ENCODE measurements around the gene SLC8A2.
A peak's percentile ranks its signal among the peaks of the same experiment; 100 is the strongest.
"Not testable (repeated sequence)": the region's sequence is repeated elsewhere in the genome, so short reads cannot be mapped to it uniquely, and the experiment has no call there.

SLC8A2 gene

DNA sequence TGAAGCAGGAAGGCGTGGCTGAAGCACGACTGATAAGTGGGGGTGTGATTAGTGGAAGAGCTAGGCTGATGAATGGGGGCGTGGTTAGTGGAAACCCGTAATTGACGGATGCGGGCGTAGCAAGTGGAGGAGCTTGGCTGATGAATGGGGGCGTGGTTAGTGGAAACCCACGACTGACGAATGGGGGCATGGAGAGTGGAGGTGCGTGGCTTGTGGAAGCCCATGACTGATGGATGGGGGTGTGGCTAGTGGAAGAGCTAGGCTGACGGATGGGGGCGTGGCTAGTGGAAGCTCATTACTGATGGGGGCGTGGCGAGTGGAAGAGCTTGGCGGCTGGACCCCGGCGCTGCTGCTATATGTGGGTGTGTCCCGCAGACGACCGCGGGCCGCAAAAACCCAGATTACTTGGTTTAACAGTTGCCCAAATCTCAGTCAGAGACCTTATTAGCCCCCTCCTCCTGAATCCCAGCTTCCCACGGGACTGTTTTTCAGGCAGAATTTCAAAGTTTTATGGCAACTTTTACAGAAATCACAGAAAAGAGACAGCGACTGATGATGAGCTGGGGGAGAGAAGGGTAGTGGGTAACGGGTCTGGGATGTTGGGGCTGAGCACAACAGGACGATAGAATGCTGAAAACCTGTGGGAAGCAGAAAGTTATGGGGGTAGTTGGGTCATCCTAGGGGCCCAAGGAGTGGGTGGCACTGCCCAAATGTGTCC lies 43.4 kb downstream of the SLC8A2 start:
- DNase-seq: peak; percentile 96

DNA sequence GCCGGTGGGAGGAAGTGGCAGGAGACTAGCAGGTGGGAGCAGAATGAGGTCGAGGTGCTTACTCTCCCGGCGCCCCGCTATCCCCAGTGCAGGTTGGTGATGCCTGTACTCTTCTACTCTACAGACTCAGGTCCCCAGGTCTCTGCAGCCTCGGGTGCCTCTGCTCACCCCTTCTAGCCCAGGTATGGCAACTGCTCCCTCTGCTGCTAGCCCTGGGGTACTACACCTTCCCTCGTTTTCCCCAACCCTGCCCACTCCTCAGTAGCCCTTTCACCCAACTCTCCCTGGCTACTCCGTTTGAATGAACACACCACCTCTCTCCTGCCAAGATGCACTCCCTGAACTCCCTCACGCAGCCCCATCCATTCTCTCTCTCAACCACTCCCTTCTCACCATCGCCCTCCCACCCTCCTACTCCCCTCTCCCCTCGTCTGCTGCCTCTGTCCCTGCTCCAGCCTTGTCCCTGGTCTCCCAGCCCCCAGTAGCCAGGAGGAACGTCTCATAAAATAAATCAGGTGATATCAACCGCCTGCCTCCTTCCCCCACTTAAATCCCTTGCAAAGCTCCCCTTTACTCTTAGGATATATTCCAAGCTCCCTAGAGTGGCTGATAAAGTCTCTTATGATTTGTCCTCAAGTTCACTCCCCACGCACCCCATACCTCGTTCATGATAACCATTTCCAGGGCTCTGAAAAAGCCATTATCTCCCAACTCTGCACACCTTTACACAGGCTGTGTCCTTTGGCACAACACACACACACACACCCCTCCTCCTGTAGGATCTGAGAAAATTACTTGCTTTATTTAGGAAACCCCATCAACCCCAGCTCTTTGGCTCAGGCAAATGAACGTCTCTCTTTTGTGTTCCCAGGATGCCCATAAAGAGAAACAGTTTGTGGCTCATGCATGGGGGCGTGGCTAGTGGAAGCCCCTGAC lies 44.2 kb downstream of the SLC8A2 start:
- peak; percentile 79 for DNase-seq

DNA sequence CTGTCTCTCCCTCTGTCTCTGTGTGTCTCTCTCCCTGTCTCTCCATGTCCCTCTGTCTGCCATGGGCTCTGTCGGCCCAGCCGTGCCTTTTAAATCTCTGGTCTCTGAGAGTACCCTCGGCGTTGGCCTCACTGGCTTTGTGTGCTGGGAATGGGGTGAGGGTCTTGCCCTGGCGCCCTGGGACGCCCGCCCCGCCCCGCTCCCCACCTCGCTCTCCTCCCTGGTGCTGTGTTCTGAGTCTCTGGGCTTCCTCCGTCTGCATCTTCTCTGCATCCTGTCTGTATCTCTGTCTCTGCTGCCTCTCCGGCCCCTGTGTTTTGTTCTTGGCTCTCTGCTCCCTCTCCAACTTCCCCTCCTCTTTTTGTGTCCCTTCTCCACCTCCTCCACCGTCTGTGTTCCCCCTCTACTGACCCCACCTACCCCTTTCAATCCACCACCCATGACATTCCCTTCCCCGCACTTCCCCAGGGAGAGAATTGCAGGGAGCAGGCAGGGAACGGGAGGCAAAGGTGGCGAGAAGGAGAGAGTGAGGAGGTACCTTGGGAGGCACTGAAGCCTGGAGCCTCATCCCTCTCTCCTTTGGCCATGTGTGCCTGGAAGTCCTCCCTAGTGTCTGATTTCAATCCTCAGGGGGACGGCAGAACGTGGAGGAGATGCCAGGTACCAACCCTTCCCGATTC lies 48.4 kb downstream of the SLC8A2 start:
- DNase-seq: no peak

DNA sequence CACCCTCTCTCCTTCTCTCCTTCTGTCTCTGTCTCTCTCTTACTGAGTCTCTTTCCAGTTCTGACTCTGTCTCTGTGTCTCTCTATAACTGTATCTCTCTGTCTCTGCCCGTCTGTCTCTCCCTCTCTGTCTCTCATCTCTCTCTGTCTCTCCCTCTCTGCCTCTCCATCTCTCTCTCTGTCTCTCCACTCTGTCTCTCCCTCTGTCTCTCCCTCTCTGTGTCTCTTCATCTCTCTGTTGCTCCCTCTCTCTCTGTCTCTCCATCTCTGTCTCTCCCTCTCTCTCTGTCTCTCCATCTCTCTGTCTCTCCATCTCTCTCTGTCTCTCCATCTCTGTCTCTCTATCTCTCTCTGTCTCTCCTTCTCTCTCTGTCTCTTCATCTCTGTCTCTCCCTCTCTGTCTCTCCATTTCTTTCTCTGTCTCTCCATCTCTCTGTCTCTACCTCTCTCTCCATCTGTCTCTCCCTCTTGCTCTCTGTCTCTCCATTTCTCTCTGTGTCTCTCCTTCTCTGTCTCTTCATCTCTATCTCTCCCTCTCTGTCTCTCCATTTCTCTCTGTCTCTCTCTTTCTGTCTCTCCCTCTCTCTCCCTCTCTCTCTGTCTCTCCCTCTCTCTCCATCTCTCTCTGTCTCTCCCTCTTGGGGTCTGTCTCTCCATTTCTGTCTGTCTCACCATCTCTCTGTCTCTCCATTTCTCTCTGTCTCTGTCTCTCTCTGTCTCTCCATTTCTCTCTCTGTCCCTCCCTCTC lies 49.1 kb downstream of the SLC8A2 start:
- no peak for DNase-seq

DNA sequence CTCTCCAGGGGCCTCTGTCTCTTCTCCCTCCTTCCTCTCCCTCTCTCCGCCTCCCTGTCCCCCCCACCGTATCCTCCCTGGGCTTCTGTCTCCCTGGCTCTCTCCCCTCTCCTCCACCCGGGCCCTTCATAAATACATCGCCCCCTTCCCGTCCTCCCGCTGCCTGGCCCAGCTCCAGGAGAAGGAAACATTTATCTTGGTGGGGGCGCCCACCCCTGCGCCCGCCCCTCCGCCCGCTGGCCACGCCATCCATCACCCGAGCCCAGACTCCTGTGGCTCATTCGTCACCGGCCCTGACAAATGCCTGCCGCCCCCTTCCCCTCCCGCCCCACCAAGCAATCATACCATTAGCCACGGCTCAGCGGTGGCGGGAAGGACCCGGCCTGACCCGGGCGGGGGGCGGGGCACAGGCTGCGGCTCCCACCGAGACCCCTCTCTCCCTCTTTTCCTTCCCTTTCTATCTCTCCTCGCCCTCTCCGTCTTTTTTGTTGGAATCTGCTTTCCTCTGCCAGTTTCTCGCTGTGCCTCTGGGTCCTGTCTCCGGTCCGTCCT lies 49.8 kb downstream of the SLC8A2 start:
- DNase-seq: no peak

DNA sequence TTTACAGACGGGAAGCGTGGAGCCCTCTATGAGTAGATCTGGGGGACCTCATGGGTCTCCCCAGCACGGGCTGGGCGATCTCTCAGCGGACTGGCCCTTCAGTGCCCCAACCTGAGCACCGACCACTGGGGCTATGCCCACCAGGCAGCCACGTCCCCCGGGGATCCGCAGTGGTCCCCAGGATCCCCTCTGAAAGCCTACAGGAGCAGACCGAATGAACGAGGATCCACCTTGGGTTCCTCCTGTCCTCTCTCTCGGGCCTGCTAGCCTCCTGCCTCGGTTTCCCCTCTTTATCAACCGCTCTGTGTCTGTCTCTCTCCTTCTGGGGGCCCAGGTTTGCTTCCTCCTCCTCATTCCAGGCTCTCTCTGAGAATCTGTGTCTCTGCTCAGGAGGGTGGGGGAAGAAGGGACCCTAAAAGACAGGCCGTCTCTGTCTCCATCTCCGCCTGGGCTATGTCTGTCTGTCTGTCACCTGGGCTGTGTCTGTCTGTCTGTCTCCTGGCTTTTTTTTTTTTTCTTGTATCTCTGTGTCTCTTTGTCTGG lies 50.4 kb downstream of the SLC8A2 start:
- DNase-seq: no peak

- no peak for DNase-seq
Measured at GRCh38 chr19:47419789-47420188, 51.9 kb downstream of the SLC8A2 start.

GRCh38 chr19:47419030-47419783 lies 52.5 kb downstream of the SLC8A2 start, which contains the start of gene MEIS3:
TSS of gene MEIS3 (minus strand) at chr19:47419527. CDS start at chr19:47419081, 446 bp downstream.
- no peak for DNase-seq

DNA sequence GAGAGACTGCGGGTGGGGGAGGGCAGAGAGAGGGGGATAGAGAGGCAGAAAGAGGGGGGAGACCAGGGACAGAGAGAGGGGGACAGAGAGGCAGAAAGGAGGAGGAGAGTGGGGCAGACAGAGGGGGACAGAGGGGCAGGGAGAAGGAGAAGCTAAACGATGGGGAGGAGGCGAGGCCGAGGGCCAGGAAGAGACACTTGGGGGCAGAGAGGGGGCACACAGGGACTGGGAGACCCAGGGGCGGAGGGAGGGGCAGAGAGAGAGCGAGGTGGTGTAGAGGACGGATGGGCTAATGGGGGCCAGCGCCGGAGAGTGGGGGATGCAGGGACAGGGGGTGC lies 53.0 kb downstream of the SLC8A2 start:
- no peak for DNase-seq

- DNase-seq: no peak
Measured at GRCh38 chr19:47417746-47418691, 53.7 kb downstream of the SLC8A2 start.

DNA sequence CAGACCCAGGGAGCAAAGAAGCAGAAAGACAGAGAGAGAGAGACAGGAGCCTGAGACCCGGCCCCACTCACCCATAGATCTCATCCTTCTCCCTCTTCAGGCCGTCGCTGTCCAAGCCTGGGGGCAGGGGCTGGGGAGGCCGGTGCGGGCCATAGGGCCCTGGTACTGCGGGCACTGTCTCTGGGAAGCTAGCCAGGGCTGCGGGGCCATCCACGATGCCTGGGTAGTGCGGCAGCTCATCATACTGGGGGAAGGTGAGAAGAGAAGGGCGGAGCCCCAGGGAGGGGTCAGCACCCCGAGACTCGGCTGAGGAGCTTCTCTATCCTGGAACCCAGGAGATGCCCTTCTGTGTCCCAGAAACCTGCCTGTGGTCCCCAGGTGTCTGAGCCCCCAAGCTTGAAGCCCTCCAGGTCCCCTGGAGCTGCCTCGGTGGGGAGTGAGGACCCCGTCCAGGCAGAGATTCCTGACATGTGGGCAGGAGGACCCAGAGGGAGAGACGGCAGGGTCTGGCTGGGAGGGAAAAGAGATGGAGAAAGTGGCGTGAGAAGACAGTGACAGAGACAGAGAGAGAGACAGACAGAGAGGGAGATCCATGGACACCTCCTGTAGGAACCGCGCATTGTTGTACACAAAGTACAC lies 54.5 kb downstream of the SLC8A2 start:
- no peak for DNase-seq

- no peak for DNase-seq
Measured at GRCh38 chr19:47416643-47416985, 55.1 kb downstream of the SLC8A2 start.

DNA sequence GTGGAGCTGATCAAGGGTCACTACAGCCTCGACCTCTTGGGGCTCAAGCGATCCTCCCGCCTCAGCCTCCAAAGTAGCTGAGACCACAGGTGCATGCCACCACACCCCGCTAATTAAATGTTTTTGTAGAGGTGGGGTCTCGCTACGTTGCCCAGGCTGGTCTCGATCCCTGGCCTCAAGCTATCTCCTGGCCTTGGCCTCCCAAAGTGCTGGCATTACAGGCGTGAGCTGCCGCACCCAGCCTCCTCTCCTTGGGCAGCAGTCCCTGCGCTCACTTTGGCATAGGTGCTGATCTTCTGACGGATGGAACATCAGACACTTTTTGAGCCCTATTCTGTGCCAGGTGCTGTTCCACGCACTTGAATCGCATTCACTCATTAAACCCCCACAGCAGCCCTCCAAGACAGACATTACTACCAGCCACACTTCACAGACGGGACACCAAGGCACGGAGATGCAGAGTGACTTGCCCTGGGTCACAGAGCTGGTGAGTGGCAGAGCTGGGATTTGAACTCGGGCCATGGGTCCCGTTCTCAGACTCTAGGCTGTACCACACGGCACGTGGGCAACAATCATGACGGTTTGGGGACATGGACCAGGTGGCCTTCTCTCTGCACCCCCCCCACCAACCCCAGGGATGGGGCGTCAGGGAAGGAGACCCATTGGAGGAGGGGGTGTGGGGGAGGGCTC lies 55.6 kb downstream of the SLC8A2 start:
- DNase-seq: no peak

GRCh38 chr19:47414469-47414868 lies 57.2 kb downstream of the SLC8A2 start:
- DNase-seq: no peak

- DNase-seq: no peak
Measured at GRCh38 chr19:47413941-47414340, 57.8 kb downstream of the SLC8A2 start.

DNA sequence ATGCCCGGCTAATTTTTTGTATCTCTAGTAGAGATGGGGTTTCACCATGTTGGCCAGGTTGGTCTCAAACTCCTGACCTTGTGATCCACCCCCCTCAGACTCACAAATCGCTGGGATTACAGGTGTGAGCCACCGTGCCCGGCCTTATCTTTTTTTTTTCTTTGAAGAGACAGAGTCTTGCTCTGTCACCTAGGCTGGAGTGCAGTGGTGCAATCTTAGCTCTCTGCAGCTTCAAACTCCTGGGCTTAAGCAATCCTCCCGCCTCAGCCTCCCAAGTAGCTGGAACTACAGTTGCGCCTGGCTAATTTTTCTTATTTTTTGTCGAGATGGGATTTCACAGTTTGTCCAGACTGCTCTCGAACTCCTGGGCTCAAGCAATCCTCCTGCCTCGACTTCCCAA lies 60.0 kb downstream of the SLC8A2 start:
- DNase-seq: not testable (repeated sequence)

GRCh38 chr19:47411101-47411500 lies 60.6 kb downstream of the SLC8A2 start:
- no peak for DNase-seq

DNA sequence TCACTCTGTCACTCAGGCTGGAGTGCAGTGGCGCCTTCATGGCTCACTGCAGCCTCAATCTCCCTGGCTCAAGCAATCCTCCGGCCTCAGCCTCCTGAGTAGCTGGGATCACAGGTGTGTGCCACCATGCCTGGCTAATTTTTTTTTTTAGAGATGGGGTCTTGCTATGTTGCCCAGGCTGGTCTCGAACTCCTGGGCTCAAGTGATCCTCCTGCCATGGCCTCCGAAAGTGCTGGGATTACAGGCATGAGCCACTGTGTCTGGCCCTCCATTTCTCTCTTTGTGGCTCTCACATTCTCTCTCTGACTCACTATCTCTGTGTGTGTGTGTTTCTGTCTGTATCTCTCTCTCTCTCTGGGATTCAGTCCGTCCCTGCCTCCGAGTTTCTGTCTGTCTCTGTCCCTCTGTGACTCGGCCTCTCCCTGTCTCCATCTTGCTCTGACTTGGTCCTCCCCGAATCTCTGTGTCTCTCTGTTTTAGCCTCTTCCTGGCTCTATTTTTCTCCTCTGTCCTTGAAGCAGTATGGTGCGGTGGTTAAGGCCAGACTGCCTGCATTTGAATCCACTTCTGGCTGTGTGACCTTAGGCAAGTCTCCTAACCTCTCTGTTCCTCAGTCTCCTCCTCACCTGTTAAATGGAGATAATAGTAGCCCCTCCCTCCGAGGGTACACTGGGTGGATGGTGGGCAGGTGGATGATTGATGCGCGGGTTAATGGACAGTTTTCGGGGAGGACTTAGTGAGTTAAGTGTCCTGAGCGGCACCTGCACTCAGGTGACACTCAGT lies 63.3 kb downstream of the SLC8A2 start:
- DNase-seq: no peak

All from NCI-H510A treated with DMSO at 0.1 percent for 48 hours (cell line).